Measurements from ENCODE around the gene CD244.
"Not testable (repeated sequence)": the region's sequence is repeated elsewhere in the genome, so short reads cannot be mapped to it uniquely, and the experiment has no call there.

GRCh38 chr1:160900683-160901082 is 38.0 kb upstream of the CD244 start:
- TF ChIP-seq CTCF, POLR2A, EP300, POLR2AphosphoS5 (IDR thresholded peaks at IDR 0.05): not testable (repeated sequence)

All from stomach (tissue), 4 donors.